ENCODE measurements around the gene MFRP.

MFRP gene

DNA sequence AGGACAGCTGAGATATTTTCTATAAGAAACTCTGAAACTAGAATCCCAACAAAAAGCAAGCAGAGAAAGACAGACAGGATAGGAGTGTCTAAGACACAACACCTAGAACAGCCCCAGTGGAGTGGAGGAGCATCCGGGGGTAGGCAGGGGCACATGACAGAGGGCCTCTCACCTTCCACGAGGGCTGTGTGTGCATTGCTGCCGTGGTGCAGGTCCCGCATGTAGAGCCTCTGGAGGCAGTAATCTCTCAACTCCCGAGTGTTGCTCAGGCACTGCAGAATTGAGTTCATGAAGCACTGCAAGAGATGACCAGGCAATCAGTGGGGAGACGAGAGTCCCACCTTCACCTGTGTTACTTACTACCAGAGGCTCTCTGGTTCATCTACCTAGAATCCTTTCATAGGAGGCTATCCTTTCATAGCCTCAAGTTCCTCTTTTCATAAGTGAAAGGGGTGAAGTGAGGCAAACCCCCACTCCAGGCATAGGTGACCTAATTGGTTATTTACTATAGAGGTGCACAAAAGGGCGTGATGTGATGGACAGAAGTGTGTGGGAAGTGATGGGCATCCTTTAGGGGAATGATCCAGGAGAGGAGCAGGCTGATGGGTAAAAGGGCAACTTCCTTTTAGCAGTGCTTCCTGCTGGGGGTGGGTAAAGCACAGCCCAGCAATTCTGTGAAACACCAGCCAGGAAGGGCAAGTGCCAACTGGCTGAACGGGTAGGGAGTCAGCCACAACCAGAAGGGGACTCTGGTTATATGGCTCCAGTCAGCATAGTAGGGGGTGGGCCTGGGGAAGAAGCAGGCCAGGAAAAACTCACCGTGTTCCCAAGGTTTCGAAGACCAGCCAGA, 13.1 kb upstream of the MFRP start:
- DNase-seq (ENCODE audit: low read depth in 2 of 2): no peak

GRCh38 chr11:119357074-119357473, 10.6 kb upstream of the MFRP start:
- no peak for DNase-seq (ENCODE audit: low read depth in 2 of 2)

GRCh38 chr11:119356349-119357031, 10.0 kb upstream of the MFRP start:
- peak; percentile 53 to 69 for DNase-seq (ENCODE audit: low read depth in 2 of 2)

- DNase-seq (ENCODE audit: low read depth in 2 of 2): no peak
These were observed 8.8 kb upstream of the MFRP start for GRCh38 chr11:119355091-119355843.

DNA sequence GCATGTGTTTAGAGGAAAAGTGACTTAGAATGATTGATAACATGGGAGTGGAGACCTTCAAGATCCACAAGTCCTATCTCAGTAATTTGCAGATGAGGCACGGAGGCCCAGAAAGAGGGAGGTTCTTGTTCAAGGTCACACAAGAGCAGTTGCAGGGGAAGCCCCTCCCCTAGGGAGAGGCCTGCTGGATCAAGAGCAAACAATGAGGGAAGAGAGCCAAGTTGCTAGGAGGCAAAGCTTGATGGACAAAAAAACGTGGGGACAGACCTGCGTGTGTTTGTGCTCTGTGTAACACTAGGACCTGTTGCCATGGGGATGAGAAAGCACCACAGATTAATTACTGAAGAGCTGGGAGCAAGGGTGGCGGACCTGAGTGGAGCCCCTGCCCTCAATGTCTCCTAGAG, 6.4 kb upstream of the MFRP start:
- DNase-seq (ENCODE audit: low read depth in 2 of 2): no peak

DNA sequence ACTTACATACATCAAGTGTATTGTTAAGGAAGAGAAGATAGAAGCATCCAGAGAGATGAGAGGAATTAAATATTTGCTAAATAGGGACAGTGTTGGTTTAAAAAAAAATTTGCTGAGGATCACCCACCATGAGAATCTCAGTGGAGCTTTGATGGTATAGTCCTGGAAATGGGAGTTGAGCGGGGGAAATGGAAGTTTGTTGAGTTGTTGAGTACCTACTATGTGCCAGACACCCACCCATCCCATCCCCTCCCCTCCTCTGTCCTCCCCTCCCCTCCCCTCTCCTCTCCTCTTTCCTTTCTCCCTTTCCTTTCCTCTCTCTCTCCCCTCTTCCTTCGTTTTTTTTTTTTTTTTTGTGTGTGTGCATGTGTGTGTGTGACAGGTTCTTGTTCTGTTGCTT, 4.7 kb upstream of the MFRP start:
- DNase-seq (ENCODE audit: low read depth in 2 of 2): no peak

GRCh38 chr11:119350302-119350701, 3.8 kb upstream of the MFRP start:
- DNase-seq (ENCODE audit: low read depth in 2 of 2): no peak

GRCh38 chr11:119347940-119348605, 1.6 kb upstream of the MFRP start:
- DNase-seq (ENCODE audit: low read depth in 2 of 2): no peak

DNA sequence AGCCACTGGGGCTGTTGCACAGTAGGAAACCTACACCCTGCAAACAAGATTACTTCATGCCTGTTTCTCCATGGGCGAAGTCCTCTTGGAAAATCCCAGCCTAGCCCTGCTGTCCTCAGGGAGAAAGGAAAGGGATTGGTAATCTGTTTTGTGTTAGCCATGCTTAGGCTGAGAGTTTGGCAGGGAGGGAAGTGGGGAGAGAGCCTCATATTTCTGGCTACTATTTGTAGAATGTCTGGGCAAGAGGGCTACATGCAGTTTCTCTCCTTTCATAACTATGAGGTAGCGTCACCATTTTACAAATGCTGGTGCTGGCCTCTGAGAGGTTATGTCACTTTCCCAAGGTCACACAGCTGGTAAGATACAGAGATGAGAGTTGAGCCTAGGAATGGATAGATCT, 737 bp upstream of the MFRP start:
- DNase-seq (ENCODE audit: low read depth in 2 of 2): no peak

DNA sequence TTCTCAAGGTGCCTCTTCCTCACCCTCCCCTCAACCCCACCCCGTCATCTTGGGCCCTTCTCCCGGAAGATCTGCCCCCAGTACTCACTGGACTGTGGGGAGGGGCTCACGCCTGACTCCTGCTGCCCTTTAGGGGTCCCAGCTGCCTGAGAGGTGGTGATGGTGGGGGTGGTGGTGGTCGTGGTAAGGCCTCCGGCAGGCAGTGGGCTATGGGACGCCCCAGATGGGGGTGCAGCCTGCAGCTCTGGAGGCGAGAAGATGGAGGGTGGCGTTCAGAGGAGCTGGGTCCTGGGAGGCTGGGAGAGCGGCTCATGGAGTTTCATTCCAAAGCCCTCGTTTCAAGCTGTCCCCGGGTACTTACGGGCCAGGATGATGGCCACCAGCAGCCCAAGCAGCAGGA, 820 bp downstream of the MFRP start:
- DNase-seq (ENCODE audit: low read depth in 2 of 2): no peak

DNA sequence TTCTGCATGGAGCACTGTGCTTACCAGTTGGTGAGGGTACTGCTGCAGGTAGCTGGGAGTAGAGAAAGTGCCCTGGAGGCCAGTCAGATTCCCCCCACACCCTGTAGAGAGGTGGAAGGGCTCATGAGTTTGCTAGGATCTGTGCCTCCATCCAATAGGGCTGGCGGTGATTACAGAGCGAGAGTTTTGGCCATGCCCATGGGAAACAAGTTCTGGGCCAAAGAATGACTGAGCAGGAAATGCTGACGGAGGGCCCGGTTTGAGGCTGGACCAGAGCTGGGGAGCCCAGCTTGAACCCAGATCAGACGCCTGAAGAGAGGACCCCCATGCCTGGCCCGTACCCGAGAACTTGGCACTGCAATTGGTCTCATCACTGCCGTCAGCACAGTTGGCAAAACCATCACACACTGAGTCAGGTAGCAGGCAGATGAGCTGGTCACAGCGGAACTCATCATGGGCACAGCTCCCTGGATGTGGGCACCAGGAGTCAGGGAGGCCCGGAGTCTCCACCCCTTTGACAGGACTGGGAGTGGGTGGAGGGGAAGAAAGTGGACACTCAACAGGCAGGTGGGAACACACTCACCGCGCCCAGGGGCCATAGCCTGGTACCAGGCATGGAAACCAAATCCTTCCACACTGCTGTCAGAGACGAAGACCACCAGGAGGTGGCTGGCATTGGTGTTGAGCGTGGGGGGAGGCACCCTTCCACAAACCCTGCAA, 2.1 kb downstream of the MFRP start:
- DNase-seq (ENCODE audit: low read depth in 2 of 2): no peak

- no peak for DNase-seq (ENCODE audit: low read depth in 2 of 2)
These were observed 2.8 kb downstream of the MFRP start for GRCh38 chr11:119343726-119344125.

DNA sequence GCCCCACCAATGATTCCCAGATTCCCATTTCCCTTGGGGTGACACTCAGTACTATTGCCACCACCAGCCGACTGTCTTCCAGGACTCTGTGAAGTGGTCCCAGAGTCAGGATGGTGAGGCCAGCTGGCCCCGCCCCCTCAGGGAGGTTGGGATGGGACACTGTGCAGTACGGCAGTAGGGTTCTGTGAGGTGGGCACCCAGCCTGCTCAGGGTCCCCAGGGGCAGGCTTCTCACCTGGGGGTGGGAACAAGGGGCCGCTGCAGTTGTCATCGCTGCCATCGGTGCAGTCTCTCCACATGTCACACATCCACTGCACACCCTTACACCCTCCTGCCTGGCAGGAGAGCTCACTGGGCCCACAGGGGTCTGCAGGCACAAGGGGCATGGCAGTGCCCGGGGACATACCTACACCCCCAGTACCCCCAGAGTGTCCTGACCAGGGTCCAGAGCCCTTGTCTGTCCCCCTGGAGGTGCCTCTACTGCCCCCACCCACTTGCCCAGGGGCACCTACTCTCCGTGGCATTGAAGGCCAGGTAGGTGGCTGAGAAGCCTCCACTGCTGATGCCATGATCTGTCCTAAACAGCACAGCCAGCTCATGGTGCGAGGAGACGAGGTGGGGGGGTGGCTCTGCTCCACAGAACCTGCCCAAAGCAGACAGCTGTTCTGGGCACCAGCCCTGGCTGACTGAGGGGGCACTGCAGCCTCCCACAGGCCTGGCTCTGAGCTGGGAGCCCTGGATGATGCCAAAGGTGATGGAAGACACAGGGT, 4.0 kb downstream of the MFRP start:
- DNase-seq (ENCODE audit: low read depth in 2 of 2): no peak

DNA sequence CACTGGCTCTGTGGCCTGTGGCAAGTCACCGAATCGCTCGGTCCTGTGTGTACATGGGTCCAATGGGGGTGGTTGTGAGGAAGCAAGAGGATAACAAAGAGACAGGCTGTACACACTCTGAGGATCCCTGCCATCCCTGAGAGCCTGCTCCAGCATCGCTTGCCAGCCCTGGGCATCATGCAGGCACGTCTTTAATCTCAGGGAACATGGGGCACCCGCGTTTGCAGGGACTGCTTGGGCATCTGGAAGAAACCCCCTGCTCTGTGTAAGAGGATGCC, 4.5 kb downstream of the MFRP start:
- DNase-seq (ENCODE audit: low read depth in 2 of 2): no peak

- DNase-seq (ENCODE audit: low read depth in 2 of 2): no peak
These were observed 5.1 kb downstream of the MFRP start for GRCh38 chr11:119341222-119342022.

DNA sequence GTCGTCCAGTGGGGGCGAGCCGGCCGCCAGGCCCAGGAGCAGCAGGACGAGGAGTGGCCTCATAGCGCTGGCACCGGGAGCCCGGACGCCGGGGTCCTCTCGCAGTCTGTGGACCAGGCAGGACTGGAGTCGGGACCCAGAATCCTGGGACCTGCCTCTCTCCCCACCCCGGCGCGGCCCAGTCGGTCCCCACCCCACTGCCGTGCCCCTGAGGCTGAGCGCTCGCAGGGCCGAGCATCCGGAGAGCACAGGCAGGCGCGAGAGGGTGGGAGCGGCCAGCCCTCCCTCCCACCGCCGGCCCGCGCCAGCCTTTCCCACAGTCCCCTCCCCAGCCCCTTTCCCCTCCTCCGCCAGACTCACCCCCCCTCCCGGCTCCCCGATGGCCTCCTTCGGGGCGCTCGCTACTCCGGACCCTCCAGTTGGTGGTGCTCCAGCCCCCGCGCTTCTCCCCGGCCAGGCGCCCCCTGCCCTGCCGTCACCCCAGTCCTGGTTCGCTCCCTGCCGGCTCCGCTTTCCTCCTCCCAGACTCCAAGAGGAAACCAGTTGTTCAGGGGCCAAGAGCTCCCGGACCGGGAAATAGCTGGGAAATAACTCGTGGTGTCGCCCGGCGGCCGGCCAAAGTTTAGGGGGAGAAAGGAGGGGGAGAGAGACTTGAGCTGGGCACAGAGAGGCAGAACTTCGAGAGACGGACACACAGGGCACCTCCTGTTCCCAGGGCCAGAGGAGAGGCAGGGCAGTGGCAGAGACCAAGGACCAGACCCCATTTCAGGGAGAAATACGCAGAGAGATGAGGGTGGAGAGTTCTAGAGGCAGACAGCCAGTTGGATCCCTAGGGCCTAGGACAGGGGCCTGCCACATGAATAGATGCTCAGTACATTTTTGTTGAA, 5.9 kb downstream of the MFRP start, which contains the start of gene C1QTNF5:
C1QTNF5 (minus strand) TSS at position 549 of the 887 bp plus-strand sequence; CDS start at position 63, 486 bp downstream.
- no peak for DNase-seq (ENCODE audit: low read depth in 2 of 2)

- DNase-seq (ENCODE audit: low read depth in 2 of 2): no peak
These were observed 6.7 kb downstream of the MFRP start for GRCh38 chr11:119339589-119340334.

DNA sequence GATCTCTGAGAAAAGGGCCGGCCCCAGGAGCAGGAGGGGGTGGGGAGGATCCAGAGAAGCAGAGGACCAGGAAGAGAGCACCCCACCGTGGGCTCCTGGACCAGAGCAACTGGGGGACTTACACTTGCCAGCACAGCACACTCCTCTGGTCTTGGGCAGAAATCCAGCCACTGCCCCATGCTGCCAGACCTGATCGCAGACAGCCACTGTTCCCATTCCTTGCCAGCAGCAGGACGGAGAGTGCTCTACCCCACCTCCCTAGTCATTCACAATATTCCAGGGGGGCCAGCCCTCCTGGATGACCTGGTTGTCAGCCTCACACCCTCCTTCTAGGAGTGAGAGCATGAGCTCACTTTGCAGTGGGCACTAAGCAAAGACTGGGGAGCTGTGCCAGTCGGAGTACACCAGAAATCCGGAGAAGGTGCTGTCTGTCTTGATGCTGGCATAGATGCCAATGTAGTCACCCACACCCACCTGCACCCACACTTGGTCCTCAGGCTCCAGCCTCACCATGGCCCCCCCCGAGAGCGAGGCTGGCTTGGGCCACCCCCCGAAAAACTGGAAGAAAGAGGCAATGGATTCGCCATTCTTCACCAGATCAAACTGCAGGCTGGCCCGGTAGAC, 7.4 kb downstream of the MFRP start:
- DNase-seq (ENCODE audit: low read depth in 2 of 2): no peak

Data from activated CD4-positive, alpha-beta T cell treated with anti-CD3 and anti-CD28 coated beads for 24 hours (primary cell).